Activated CD4-positive, alpha-beta T cell treated with anti-CD3 and anti-CD28 coated beads for 1 hour (primary cell): ENCODE measurements around the gene TBCD.

Source experiments
- DNase-seq: peaks from one replicate; pipeline ENCODE4 v3.0.0-alpha.2; 2020

Gene TBCD

DNA sequence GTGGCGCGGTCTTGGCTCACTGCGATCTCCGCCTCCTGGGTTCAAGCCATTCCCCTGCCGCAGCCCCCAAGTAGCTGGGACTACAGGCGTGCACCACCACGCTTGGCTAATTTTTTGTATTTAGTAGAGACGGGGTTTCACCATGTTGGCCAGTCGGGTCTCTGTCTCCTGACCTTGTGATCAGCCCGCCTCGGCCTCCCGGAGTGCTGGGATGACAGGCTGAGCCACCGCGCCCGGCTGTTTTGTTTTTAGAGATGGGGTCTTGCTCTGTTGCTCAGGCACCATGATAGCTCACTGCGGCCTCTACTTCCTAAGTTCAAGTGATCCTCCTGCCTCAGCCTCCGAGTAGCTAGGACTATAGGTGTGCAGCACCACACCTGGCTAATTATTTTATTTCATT, 60.7 kb downstream of the TBCD start:
- no peak for DNase-seq

DNA sequence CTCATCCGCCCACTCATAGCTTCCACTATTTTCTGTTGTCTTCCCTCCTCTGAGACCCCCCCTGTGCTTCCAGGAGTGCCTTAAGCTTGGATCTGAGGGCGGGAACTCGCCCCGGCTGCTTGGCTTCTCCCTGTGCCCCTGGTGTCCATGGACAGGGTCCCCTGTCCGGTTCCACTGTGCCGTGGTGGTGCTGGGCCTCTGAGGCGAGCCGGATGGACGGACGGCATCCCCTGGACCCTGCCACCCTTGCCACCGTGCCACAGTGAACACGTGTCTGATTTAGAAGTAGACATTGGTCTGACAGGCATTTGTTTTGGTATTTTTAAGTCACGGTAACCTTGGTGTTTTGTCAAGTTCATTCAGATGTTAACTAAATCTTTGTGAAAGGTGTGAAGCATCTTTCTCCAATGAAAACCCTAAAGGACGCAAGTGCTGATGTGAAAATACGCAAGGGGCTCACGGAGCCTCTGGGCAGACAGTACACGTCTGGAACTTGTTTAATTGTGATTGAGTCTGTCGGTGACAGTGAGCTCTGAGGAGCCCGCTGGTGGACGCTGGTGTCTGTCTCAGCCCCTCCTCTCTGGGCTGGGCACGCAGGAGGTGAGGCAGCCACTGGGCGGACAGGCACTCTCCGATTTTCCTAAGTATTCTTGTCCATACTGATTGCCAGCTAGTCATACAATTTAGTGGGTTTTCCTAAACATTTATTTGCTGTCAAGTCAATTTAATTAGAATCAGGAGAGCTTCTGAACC, 61.6 kb downstream of the TBCD start:
- DNase-seq, result no peak

DNA sequence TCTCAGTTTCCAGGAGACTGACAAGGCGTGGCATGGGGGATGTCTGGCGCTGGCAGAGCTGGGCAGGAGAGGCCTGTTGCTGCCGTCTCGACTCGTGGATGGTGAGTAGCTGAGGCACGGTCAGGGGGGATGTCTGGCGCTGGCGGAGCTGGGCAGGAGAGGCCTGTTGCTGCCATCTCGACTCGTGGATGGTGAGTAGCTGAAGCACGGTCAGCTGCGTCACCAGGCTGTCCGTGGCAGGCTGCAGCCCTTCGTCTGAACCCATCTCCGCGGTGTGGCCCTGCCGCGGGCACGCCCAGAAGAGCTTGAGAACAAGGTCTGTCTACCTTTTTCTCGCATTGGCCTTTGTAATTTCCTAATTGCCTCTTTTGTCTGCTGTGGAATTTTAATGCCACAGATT, 63.0 kb downstream of the TBCD start:
- no peak for DNase-seq

DNA sequence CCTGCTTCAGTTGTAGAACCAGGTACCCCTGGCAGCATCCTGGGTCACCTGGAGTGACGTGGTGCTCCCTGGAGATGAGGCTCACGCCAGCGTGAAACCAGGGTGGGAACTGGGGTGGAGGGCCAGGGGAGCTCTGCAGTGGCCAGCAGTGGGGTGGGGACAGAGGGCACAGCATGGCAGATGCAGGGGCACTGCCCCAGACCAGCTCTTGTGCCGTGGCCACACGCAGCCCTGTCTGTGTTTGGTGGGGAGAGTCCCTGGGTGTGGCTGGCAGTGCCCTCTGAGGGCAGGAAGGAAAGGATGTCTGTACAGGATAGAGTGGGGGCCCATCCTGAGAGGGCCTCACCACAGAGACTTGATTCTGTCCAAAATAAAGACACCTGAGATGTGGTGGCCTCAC, 63.5 kb downstream of the TBCD start:
- no peak for DNase-seq

DNA sequence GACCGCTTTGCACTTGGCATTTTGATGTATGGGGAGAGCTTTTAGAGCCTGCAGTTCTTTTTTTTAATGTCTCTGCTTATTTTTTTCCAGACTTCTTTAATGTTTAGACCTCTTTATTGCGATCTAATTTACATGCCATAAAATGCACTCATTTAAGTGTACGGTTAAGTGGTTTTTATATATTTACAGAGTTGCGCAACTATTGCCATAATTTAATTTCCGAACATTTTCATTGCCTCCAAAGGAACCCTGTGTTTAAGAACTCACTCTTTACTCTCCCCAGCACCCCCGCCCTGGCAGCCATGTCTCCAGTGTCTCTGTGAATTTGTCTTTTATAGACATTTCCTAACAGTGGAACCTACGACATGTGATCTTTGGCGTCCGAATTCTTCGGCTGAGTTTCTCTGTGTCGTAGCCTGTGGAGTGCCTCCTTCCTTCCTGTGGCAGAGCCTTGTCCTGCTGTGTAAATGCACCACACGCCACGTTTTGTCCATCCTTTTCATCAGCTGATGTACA, 64.0 kb downstream of the TBCD start:
- DNase-seq, result no peak

DNA sequence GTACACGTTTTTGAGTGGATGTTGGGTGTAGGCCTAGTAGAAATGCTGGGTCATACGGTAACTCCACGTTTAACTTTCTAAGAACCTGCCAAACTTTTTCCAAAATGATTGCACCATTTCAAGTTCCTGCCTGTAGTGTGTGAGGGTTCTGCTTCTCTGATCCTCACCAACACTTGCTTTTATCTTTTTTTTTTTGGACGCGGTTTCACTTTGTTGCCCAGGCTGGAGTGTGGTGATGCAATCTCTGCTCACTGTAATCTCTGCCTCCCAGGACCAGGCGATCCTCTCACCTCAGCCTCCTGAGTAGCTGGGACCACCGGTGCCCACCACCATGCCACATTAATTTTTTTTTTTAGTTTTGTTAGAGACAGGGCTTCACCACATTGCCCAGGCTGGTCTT, 64.5 kb downstream of the TBCD start:
- no peak for DNase-seq

DNA sequence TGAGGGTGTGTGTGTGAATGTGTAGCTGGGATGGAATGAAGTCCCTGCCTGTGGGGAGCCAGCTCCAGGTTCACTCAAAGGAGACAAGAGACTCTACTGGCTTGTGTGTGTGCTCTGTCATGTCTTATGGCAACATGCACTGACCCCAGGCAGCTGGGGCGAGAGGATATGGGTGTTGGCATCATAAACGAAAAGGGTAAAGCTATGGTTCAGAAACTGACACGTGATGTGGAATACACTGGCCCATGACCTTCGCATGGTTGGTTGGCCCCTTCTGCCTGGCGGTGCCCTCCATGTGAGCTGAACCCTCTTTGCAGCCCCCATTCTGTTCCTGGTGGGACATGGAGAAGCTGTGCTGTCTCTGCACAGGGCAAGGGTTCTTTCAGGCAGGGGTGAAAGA, 66.1 kb downstream of the TBCD start:
- DNase-seq, result no peak

DNA sequence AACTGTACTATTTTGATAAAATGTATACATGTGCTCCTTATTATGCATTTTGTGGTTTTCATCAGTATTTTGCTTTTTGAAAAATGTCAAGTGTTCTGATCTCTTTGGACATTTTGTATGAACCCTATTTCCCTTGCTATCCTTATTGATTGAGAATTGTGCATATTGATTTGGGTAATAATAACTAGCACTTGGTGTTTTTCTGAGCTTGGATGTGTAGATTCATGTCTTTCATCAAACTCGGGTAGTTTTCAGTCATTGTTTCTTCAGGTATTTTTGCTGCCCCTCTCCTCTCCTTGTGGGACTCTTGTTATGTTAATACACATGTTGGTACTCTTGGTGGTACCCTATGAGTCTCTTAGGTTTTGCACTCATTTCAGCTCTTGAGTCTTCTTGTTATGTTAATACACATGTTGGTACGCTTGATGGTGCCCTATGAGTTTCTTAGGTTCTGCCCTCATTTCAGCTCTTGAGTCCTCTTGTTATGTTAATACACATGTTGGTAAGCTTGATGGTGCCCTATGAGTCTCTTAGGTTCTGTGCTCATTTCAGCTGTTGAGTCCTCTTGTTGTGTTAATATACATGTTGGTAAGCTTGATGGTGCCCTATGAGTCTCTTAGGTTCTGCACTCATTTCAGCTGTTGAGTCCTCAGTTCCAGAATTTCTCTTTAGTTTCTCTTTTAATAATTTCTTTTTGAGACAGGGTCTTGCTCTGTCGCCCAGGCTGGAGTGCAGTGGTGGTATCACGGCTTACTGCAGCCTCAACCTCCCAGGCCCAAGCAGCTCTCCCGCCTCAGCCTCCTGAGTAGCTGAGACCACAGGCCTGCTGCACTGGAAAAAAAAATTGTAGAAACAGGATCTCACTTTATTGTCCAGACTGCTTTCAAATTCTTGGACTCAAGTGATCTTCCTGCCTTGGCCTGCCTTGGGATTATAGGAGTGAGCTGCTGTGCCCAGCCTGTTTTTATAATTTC, 68.7 kb downstream of the TBCD start:
- no peak for DNase-seq

DNA sequence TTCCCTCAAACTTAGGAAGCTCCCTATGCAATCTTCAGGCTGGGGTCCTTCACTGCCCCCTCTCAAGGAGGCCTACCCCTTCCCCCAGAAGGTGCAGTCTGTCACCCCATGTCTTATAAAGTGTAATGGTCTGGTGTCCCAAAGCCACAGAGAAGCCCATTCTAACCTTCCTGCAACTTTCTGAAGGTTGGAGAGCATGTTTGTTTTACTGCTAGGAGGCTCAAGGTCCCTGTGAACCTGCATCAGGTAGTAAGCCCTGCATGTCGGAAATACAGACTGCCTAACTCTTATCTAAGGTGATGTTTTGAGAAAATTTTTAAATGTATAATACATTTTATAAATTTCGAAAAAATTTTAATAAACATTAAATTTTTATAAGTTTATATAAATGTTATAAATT, 69.7 kb downstream of the TBCD start:
- DNase-seq, result no peak

DNA sequence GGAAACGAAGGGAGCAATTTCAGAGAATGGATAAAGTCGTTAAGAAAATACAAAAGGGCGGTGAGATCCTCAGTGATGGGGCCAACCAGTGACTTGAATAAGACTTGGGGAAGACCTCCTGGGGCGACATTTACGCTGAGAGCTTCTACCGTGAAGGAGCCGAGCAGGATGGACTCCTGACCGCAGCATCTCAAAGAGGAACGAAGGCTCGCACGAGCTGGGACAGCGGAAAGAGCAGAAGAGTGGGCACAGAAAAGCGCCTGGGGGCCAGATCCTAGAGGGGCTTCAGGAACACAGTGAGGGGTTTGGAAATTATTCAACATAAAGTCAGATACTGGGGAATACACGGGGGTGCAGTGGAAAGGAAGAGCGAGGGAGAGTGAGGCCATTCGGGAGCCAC, 70.4 kb downstream of the TBCD start:
- no peak for DNase-seq

DNA sequence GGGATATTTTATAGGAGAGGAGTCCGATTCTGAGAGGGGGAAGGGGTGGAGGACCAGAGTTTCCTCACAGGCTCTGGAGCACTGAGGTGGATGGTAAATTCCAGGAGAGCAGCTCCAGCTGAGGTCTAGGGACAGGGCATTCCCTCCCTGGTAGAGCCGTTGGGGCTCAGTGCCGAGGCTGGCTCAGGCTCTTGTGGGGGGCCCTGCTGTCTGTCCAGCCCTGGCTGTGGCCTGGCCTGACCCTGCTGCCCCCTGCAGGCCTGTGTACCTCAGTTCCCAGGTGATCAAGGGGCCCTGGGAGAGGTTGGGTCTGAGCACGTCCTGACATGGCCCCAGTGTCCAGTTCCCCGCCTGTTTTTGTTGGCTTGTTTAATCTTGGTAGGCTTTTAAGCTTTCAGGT, 71.1 kb downstream of the TBCD start:
- DNase-seq, result no peak

DNA sequence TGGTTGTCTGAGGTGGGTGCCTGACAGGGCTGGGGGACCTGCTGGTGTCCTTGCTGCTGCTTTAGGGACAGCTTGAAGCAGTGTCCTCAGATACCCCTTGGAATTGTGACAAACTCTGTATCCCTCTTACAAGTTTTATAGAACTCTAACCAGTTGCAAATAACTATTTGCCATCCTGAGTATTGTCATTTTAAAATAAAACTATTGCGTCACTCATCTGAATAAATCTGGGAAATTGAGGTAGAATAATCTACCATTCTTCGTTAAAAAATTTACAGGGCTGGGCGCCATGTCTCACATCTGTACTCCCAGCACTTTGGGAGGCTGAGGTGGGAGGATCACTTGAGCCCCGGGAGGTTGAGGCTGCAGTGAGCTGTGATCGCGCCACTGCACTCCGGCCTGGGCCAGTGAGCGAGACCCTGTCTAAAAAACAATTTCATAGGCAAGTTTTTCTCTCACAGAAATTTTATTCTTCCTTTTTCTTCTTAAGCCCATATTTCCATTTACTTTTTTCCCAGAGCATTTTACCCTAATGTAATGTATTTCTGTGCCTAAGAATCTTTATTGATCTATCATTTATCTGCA, 73.8 kb downstream of the TBCD start:
- no peak for DNase-seq

DNA sequence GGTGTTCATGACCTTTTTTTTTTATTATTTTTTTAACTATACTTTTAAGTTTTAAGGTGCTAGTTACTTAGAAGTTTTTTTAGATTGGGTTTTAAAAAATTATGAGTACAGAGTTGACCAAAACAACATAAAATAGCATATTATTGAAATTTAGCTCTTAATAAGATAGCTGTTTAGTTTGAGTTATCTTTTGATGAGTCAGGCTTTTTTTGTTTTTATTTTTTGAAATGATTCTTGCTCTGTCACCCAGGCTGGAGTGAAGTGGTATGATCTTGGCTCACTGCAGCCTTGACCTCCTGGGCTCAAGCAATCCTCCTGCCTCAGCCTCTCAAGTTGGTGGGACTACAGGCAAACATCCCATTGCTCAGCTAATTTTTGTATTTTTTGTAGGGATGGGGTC, 74.3 kb downstream of the TBCD start:
- no peak for DNase-seq

DNA sequence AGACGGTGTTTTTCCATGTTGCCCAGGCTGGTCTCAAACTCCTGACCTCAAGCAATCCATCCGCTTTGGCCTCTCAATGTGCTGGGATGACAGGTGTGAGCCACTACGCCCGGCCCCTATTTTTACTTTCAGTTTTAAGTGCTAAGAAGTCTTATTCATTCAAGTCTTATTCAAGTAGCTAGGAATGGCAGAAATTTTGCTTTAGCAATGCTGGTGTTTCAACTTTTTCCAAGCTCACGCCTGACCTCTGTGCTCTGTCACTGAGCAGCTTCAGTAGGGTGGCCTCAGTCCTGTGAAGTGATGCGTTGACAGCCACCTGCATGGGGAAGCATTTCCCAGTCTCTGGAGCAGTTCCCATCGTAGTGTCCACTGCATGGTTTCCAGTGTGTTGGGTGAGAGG, 75.1 kb downstream of the TBCD start:
- DNase-seq, result no peak

DNA sequence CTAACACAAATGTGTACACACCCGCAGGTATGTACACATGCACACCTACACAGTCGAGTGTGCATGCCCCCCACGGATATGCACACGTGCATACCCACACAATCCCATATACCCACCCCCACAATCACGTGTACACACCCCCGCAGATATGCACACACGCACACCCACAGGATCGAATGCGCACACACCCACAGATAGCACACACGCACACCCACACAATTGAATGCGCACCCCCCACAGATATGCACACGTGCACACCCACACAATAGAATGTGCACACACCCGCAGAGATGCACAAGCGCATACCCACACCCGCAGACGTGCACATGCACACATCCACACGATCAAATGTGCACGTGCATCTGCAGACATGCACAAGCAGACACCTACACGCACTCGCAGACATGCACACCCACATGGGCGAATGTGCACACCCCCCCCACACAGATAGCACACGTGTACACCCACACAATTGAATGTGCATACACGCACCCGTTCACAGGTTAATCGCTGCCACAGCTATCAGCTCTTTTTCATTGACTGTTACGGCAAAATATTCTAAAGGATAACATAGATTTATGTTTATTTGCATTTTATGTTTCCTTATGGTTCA, 77.1 kb downstream of the TBCD start:
- DNase-seq, result no peak

DNA sequence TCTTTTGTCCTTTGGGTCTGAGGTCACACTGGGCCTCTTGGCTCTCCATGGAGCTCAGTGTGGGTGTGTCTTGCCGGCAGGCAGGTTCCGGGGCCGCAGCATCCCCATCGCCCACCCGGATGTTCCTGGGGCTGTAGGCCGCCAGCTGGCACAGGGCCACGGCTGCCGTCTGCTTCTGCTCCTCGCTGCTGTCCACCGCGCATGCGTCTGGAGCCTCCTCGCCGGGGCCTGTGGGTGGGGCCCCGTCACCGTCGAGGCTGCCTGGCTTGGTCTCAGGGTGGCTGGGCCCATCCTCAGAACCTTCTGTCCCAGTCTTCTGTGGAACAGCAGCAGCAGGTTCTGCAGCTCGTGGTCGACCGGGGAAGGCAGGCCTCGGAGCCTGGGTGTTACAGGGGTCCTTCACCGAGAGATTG, 78.4 kb downstream of the TBCD start:
- no peak for DNase-seq

DNA sequence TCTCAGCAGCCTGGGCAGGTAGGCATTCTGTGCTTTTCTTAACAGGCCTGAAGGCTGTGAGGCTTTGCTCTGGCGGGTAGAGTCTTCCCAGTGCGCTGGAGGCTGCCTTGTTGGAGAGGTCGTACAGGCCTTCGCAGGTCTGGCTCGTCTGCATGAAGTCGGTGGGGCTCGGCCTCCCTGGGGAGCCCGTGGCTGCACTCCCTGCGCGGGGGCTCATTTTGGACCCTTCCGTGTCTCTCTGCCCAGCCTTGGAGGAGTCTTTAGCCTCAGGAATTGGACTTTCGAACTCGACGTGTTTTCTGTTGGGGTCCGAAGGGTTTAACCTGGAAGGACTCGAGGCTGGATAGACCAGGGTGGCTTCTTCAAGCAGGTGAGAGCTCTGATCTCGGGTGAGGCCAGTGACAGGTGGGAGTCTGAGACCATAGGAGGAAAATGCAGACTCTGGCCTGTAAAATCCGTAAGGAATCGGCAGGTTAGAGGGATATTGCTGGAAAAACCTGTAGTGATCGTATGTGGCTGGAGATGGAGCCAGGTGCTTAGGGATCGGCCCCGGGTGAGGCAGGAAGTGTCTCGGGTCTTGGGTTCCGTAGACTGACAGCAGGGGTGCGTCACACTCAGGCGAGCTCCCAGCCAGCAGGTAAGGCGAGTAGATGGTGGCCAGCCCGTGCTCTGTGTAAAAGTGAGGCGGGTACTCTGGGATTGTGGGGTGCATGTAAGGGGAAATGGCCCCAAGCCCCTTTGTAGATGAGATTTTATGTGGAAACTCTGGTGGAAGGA, 79.4 kb downstream of the TBCD start:
- no peak for DNase-seq

DNA sequence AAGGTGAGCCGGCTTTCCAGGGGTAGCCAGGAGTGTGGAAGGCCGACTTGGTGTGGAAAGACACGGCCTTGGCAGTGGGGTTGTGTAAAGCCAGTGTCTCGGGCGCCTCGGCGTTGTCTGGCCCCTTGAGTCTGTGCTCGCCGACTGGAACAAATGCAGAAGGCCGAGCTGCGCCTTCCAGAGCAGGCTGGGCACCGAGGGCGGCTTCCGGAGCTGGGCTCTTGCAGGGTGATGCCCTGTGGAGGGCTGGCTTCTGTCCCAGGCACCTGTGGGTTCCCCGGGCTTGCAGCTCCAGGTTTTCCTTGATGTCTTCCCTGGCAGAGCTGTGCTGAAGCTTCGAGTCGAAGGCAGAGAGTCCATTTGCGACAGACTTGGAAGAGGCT, 79.9 kb downstream of the TBCD start:
- DNase-seq, result no peak

DNA sequence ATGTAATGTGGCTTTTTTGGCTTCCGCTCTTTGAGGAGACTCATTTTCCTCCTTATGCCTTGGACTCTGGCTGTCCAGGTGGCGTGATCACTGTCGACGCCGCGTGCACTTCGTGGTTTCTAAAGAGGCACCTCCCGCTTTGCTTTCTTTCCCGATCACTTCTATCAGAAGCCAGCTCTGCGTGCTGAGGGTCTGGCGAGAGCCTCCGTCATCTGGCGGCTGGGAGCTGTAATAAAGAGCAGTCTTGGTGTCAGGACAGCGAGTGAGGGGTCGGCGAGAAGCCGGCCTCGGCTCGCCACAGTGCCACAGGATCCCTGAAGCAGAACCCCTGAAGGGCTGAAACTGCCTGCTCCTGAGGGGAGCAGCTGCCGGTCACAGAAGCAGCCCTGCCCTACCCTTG, 80.5 kb downstream of the TBCD start:
- DNase-seq, result no peak

DNA sequence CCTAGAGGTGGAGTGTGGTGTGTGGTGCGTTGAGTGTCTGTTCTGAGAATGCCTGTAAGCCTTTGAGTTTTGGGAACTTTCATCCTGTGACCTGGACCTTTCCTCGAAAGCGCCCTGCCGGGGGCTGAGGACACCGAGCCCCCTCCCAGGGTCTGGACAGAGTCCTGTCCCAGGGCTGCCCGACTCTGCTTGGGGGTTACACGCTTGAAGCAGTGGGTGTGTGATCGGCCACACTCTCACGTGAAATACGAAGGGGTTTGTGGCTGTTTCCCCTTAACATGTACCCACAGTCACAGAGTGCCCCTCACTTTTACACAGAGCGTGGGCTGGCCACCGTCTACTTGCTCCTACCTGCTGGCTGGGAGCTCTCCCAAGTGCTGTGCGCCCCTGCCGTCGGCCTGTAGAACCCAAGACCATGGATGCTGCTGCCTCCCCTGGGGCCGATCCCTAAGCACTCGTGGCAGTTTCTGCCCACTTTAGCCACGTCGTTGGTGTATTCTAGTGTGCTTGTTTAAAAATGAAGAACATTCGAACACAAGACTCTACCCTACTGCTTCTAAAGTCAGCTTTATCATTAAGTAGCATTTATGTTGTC, 81.1 kb downstream of the TBCD start:
- no peak for DNase-seq

DNA sequence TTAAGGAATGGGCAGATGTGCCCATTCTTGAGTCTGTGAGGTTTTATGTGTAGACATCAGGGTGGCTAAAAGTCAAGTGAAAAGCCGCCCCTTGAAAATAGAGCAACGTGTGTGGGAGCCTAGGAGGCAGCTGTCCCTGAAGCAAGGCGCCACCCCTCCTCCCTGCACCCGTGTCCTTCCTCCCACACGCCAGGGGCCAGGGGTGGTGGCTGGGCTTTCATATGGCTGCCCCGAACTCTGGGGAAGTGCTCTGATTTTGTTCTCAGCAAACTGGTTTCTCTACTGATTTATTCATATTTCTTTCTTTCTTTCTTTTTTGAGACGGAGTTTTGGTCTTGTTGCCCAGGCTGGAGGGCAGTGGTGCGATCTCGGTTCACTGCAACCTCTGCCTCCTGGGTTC, 83.3 kb downstream of the TBCD start:
- DNase-seq, result no peak
